ENCODE measurements around the gene NME7. TPM values are rescaled to one million over a fixed set of nuclear protein-coding genes. Genes with fewer than 3 reads are reported as not detected.

Gene NME7
- total and polyA plus RNA-seq, 10 donors: 4.0 to 22.0 (median 9.7) TPM

DNA sequence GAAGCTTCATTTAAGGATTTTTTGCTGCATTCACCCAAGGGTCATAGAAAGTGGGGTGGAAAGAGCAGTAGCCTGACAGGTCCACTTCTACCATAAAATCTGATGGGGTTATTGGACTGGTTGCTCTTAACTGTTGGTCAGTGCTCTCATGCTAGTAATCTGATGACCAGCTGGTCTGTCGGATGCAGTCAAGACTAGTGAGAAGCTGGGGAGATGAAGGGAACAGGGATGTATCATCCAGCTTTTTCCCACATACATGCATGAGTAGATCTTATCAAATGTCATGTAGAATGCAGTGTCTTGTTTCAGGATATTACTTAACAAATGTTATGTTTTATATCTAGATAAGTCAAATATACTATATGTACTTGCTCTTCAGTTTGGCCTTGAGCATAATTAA lies 250.0 kb downstream of the NME7 start:
- Histone ChIP-seq H3K27ac (peak overlapping the region in 1 of 8 donors; percentile 74), H3K27me3 (replicated peaks in 1 of 7) (no peaks in the 10 kb centered on the region), H3K4me3 (no peak overlapping the region), H3K9me3 (no peaks in the 10 kb centered on the region), H3K4me1 (peaks cover 0 to 53% (median 19%) of the 10 kb centered on the region in 6 donors), H3K36me3 (peaks cover 0 to 26% (median 0%) of the 10 kb centered on the region in 6 donors)
- WGBS, 5 donors: 83 to 96% (median 92%) methylated on average over 1 of the region's 1 CpG
- intact Hi-C loops (cut with DNase I; ENCODE audit: low total_unique reads): no loop called here
- no peak for DNase-seq
- no peak for TF ChIP-seq POLR2A (IDR thresholded peaks at IDR 0.05)
- no peak for TF ChIP-seq POLR2AphosphoS5 (IDR thresholded peaks at IDR 0.05)
- TF ChIP-seq CTCF (IDR thresholded peaks at IDR 0.05 in 8 of 11, conservative IDR thresholded peaks at IDR 0.05 in 3 of 11): no peak

DNA sequence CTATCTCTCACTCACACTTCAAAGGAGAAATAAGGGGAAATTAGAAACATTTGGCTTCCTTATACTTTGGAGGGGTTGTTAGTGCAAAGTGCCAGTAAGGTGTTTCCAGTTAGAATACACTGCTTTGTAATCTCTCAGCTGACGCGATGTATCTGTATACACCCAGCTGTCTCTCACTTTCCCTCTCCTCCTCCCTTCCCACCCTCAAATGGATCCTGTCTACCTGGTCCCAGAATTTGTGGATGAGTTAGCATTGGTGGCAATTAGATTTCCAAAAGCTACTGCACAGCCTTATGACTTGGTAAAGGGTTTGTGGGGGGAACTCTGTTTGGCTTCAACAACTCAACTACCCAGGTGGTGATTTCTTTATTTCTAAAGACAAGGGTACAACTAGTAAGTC lies 250.6 kb downstream of the NME7 start:
- no peak overlapping the region for H3K4me3 ChIP-seq
- DNase-seq: no peak
- no peaks in the 10 kb centered on the region for H3K27me3 ChIP-seq (replicated peaks in 1 of 7)
- H3K9me3 ChIP-seq: no peaks in the 10 kb centered on the region
- H3K27ac ChIP-seq: peak overlapping the region in 4 of 8 donors; percentile 56 to 79 (median 71)
- peaks cover 0 to 32% (median 0%) of the 10 kb centered on the region in 6 donors for H3K36me3 ChIP-seq
- peaks cover 2 to 59% (median 22%) of the 10 kb centered on the region in 6 donors for H3K4me1 ChIP-seq
- intact Hi-C loops (cut with DNase I; ENCODE audit: low total_unique reads): no loop called here
- 85 to 100% (median 93%) methylated on average over 2 of the region's 2 CpGs for WGBS, 5 donors
- TF ChIP-seq CTCF (IDR thresholded peaks at IDR 0.05 in 8 of 11, conservative IDR thresholded peaks at IDR 0.05 in 3 of 11) (no peak), POLR2A (IDR thresholded peaks at IDR 0.05) (no peak), POLR2AphosphoS5 (IDR thresholded peaks at IDR 0.05) (no peak)

- peaks cover 0 to 6% (median 0%) of the 10 kb centered on the region in 7 donors for H3K27me3 ChIP-seq (replicated peaks in 1 of 7)
- H3K4me3 ChIP-seq: peak overlapping the region in 3 of 8 donors; percentile 1 to 53 (median 27)
- H3K36me3 ChIP-seq: peaks cover 0 to 32% (median 0%) of the 10 kb centered on the region in 6 donors
- peak overlapping the region in 7 of 8 donors; percentile 39 to 79 (median 68) for H3K27ac ChIP-seq
- H3K4me1 ChIP-seq: peaks cover 2 to 68% (median 25%) of the 10 kb centered on the region in 6 donors
- TF ChIP-seq POLR2AphosphoS5 (IDR thresholded peaks at IDR 0.05): peak; percentile 49 to 63 (median 50)
- TF ChIP-seq POLR2A (IDR thresholded peaks at IDR 0.05): no peak
- TF ChIP-seq CTCF (IDR thresholded peaks at IDR 0.05 in 8 of 11, conservative IDR thresholded peaks at IDR 0.05 in 3 of 11): no peak
- H3K9me3 ChIP-seq: no peaks in the 10 kb centered on the region
- peak; percentile 79 for DNase-seq
- 56 to 73% (median 63%) methylated on average over 14 of the region's 14 CpGs for WGBS, 5 donors
- intact Hi-C loops (cut with DNase I; ENCODE audit: low total_unique reads): no loop called here
These were observed 251.6 kb downstream of the NME7 start for GRCh38 chr1:169115891-169116585.

DNA sequence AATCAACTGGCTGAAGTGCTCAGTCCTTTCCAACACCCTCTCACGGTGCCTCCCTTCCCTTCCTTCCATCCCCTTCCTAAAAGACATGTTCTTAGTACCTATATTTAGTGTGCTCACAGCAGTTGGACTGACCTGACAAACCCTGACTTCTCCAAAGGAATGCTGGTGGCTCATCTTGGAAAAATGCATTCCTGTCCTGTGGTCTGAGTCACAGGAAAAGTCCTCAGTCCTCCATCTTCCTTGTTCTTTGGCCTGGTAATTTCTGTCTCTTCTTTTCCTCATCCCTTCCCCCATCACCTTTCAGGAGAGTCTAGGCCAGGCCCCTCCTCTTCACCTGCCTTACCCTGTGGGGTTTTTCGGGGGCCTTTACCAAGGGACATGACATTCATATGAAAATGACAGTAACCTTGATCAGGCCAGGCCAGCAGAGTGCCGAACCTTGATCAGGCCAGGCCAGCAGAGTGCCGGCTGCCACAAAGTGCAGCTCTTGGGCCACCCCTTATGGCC lies 253.9 kb downstream of the NME7 start:
- H3K4me3 ChIP-seq: peak overlapping the region in 1 of 8 donors; percentile 23
- WGBS, 5 donors: 54 to 87% (median 68%) methylated on average over 4 of the region's 4 CpGs
- peaks cover 0 to 32% (median 0%) of the 10 kb centered on the region in 6 donors for H3K36me3 ChIP-seq
- H3K4me1 ChIP-seq: peaks cover 2 to 91% (median 39%) of the 10 kb centered on the region in 6 donors
- intact Hi-C loops (cut with DNase I; ENCODE audit: low total_unique reads): no loop called here
- no peak for DNase-seq
- H3K9me3 ChIP-seq: no peaks in the 10 kb centered on the region
- TF ChIP-seq POLR2AphosphoS5 (IDR thresholded peaks at IDR 0.05) (no peak), POLR2A (IDR thresholded peaks at IDR 0.05) (no peak), CTCF (IDR thresholded peaks at IDR 0.05 in 8 of 11, conservative IDR thresholded peaks at IDR 0.05 in 3 of 11) (no peak)
- H3K27ac ChIP-seq: peak overlapping the region in 5 of 8 donors; percentile 5 to 87 (median 33)
- H3K27me3 ChIP-seq (replicated peaks in 1 of 7): peaks cover 0 to 18% (median 0%) of the 10 kb centered on the region in 7 donors
